Measurements from ENCODE around the gene PTH1R. TPM values are rescaled to one million over a fixed set of nuclear protein-coding genes. Genes with fewer than 3 reads are reported as not detected.

Gene PTH1R
- total RNA-seq, 1 donor from 2014 or later: 11.8 TPM

DNA sequence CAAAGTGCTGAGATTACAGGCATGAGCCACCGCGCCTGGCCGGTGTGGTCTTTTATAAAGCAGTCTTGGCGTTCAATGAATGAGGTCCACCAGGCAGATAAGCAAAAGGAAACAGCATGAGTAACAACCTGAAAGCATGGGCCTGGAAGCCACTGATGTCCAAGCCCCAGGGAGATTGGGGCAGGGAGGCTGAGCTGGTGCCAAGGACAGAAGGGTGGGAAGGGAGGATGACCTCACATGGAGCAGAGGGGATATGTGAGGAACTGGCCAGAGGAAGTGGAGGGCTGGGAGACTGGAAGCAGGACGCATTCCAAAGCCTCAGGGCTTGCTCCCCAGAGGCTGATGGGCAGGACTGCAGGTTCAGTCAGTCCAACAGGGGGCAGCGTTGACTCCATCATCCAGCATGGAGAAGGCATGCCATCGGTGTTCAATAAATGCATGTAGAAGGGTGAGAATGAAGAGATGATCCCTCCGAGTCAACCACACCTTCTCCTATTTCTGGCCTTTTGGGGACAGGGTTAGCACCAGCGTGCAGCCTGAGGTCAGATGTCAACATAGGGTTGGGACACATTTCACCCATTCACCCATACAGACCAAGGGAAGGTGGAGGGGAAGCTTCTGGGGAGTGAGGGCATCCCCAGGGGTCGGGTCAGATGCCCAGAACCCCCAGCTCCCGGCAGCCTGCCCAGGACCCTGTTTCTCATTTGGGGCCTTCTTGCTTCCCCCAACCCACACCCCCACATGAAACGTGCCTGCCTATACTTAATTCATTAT is 29.1 kb upstream of the PTH1R start:
- intact Hi-C loops (cut with DNase I): loop anchor here (10.0 kb wide), 1 partner anchor 144 kb away; the partner anchor contains the start of gene TMIE
- DNase-seq (peak; percentile 71), ATAC-seq (ENCODE audit: poor library complexity) (peak; percentile 2)

- no peak for ATAC-seq (ENCODE audit: poor library complexity)
- intact Hi-C loops (cut with DNase I): loop anchor here (10.0 kb wide), 1 partner anchor 144 kb away; the partner anchor contains the start of gene TMIE
Measured at GRCh38 chr3:46849045-46849631, 28.4 kb upstream of the PTH1R start.

DNA sequence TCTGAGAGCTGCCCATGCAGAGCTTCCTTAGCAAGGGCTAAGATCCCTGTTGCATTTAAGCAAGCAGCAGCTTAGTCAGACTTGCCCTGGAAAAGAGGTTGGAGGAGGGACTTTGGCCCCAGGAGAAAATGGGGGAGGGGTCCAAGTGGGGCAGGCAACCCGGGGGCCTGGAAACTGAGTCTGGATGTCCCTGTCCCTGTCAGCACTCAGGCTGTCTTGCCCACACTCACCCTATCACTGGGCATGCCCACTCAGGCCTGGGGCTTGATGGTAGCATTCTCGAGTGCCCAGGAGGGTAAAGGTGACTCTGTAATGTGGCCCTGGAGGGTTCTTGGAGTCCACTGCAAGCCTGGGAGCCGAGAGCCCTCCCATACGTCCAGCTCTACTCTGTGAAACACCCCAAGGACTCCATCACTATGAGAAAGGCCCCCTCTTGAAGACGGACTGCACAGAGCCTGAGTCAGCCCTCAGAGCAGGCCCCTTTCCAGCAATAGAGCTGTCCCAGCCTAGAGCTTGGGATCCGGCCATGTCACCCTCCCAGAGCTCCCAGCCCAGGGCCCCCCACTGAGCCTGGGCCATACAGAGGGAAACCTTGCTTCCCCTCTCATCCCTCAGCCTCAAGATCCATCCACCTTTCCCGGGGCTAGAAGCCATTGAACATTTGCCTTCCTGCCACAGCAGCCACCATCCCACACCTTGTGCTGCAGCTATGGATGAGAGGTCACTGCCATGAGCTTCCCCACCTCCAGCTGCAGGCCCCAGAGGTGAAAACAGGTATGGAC is 27.6 kb upstream of the PTH1R start:
- intact Hi-C loops (cut with DNase I): loop anchor here (10.0 kb wide), 1 partner anchor 145 kb away; the partner anchor contains the start of gene TMIE
- ATAC-seq (ENCODE audit: poor library complexity) (no peak), DNase-seq (peak; percentile 39)

More at GRCh38 chr3:46849045-46849631, 28.4 kb upstream of the PTH1R start:
- no peak for DNase-seq

DNA sequence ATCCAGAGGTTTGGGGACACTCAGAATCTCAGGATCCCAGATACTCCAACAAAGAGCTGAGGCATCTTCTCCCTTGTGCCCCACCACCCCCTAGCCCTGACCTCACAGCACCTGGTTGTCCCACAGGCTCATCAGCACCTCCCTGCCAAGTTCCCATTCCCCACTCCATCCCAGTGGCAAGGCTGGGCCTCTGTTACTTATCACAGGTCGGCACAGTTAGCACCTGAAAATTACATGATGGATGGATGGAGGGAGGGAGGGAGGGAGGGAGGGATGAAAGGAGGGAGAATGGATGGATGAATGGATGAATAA is 27.1 kb upstream of the PTH1R start:
- DNase-seq (no peak), ATAC-seq (ENCODE audit: poor library complexity) (no peak)
- intact Hi-C loops (cut with DNase I): no loop called here

DNA sequence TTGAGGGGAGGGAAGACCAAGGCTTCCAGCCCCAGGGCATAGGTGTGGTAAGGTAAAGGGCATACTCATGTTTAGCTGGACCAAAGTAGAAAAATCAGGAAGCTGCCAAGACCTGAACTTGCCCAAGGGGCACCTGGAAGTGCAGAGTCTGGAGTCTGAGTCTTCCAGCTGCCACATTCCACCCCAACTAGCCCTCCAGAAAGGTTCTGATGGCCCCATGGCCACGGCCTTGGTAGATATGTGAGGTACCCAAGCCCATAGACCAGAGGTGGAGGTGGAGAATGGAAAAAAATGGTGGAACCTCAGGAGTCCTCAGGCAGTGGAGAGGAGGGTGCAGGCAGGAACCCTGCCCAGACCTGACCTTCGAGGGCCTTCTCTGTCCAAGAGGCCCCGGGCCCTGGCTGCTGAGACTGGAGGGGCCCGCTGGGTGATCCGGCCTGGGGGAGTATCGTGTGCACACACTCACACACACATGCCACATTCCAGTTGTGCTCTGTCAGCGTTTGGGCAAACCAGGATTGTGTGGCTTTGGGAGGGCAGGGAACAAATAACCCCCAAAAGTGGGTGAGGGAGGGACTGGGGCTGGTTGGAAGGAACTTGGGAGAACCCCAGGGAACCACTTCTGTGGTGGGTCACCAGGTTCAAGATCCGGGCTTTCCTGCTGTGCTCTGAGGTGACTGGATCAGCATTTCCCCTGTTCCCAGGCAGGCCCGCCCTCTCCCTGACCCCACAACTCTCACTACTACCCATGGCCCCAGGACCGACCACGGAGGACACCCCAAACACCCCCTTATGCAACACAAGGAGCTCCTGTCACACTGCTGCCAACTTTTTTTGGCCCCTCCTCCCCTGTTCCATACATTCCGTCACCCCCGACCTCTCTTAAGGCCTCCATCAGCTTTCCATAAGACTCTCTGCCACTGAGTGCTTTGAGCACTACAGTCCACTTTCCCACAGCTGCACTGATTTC is 25.9 kb upstream of the PTH1R start:
- ATAC-seq (ENCODE audit: poor library complexity) (peak; percentile 0), DNase-seq (peak; percentile 39)
- intact Hi-C loops (cut with DNase I): no loop called here

DNA sequence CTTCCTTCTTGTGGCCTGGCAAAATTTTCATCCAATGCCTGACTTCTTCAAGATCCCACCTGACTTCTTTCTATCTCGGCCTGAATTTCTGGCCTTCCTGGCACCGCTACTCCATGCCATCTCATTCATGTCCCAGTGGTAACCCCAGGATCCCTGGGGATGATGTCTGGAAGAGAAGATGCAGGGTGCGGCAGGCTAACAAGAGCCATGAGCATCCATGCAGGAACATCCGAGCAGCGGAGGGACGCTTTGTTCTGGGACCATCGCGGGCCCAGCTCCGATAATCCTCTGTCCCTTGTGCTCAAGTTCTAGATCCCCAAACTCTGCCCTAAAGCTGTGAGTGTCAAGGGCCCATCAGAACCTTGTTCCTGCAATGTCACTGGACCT is 25.2 kb upstream of the PTH1R start:
- DNase-seq: no peak
- intact Hi-C loops (cut with DNase I): no loop called here
- no peak for ATAC-seq (ENCODE audit: poor library complexity)

DNA sequence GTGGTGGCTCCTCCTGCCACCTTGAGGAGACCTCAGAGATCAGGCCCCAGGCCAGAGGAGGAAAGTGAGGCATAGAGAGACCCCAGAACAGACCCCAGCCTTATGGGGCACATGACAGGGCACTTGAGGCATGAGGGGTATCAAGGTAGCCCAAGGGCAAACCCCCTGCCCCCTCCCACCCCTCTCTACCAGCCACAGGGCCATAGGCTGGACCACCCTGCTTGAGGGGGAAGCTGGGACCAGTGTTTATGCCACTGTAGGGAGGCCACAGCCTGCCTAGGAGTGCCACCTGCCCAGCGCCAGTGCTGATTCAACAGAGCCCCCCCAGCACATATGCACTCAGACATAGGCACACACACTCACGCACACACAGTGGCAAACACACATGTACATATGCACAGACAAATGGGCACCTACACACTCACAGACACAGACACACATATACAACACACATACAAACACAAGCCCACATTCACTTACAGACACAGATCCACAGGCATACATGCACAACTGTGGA is 24.6 kb upstream of the PTH1R start:
- DNase-seq: peak; percentile 39
- intact Hi-C loops (cut with DNase I): no loop called here
- peak; percentile 0 for ATAC-seq (ENCODE audit: poor library complexity)

- intact Hi-C loops (cut with DNase I): no loop called here
- peak; percentile 59 for DNase-seq
- ATAC-seq (ENCODE audit: poor library complexity): peak; percentile 8
Measured at GRCh38 chr3:46853441-46854415, 23.8 kb upstream of the PTH1R start.

DNA sequence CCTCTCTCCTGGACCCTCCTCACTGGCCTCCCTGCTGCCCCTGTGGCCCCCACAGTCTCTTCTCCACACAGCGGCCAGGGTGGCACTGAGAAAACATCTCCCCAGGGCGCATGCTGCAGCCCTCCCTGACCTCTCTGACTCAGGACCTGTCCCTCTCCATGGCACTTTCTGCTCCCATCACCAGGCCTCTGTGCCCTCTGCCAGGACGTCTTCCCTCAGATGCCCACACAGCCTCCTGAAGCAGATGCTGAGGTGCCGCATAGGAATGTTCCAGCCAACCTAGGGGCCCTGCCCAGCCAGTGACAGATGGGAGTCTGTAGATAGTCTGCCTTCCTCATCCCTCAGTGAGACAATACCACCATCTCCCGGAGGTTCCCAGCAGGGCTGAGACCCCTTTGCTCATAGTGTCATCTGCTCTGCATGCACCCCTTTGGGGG is 22.9 kb upstream of the PTH1R start:
- ATAC-seq (ENCODE audit: poor library complexity): peak; percentile 11
- DNase-seq: no peak
- intact Hi-C loops (cut with DNase I): no loop called here

DNA sequence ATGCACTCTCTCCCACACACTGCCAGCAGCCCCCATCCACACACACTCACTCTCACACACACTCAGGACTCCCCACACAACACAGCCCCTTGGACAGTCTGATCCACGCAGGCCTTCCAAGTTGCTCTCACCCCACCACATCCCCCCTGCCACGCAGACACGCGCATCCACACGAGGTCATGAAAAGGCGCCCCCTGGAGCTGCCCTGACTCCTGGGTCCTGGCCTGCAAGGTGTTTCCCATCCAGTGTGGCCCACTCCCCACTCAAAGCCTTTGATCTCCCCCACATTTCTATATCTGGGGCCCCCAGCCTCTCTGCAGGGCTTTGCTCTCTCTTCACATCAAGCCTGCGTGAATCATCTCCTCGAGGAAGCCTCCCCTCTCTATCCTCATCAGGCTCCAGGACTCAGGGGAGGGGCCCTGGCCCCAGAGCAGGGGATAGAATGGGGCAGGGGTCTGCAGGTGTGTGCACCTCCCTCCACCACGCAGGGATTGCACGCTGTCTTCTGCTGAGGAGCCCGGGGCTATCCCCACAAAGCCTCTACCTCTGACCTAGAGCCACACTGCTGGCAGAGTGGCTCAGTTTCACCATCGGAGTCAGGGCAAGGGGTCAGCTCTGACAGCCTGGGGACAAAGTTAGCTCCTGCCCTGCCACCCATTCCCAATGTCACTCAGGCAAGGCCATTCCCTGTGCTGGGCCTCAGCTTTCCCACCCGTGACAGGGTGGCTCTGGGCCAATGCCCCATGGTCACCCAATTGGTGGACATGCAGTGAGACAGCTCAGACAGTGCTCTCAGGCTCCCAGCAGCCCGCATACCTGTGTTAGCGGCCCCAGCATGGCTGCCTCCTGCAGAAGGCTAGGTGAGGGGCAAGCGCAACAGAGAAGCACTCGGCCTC is 20.7 kb upstream of the PTH1R start:
- intact Hi-C loops (cut with DNase I): no loop called here
- ATAC-seq (ENCODE audit: poor library complexity) (no peak), DNase-seq (peak; percentile 40)

- DNase-seq (no peak), ATAC-seq (ENCODE audit: poor library complexity) (no peak)
- intact Hi-C loops (cut with DNase I): no loop called here
Measured at GRCh38 chr3:46857485-46858341, 19.8 kb upstream of the PTH1R start.

DNA sequence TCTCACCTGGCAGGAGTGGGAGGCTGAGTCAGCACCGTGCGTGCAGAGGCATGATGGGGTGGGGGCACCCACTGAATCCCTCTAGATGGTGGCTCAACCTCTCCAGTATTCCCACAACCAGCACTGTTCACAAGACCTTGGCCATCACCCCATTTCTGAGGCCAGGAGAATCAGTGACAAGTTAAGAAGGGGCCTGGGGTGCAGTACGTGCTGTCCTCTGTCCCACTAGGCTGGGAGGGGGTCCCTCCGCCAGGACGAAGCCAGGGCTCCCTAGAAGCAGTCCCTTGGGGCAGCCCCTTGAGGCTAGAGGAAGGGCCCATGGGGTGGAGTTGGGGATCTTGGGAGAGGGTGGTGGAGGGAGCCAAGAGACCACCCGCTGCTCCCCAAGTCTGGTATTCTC is 19.1 kb upstream of the PTH1R start:
- intact Hi-C loops (cut with DNase I): no loop called here
- DNase-seq (no peak), ATAC-seq (ENCODE audit: poor library complexity) (no peak)

DNA sequence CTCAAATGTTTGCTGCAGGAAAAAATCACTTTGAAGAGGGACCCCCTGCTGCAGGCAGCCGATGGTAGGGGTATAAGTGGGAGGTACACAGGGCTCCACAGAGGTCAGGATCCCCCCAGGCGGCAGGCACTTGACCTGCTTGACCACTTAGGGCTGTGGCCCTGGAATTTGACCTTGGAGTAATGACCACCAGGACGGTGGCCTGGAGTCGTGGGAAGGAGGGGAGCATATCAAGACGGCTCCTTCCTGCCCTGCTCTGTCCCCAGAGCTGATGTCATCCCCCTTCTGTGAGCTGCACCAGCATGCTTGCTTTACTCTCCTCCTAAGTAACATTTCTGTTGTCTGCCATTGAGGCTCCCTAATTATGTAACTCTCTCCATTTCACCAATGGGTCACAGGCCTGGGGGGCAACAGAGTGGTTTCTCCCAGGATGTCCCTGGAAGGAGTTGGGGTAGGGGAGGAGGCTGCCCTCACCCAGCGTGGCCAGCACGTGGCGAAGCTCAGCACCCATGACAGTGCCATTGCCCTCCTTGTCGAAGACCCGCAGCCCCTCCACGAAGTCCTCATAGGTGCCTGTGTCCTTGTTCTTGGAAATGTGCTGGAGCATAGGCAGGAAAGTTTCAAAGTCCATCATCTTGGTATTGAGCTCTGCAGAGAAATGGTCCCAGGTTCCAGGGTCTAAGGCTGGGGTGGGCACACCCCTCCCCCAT is 18.4 kb upstream of the PTH1R start:
- ATAC-seq (ENCODE audit: poor library complexity) (no peak), DNase-seq (peak; percentile 35)
- intact Hi-C loops (cut with DNase I): no loop called here

- intact Hi-C loops (cut with DNase I): no loop called here
- peak; percentile 68 for DNase-seq
- peak; percentile 3 for ATAC-seq (ENCODE audit: poor library complexity)
Measured at GRCh38 chr3:46860017-46860809, 17.3 kb upstream of the PTH1R start.
